ENCODE data around the gene LARP4B.

Gene LARP4B

GRCh38 chr10:931326-932318 lies at the start of gene LARP4B:
Gene LARP4B (minus strand): TSS chr10:931705. CDS start chr10:885721, 45,984 bp downstream.
- peak; percentile 90 to 96 for DNase-seq (ENCODE audit: low read depth in 2 of 2)

GRCh38 chr10:980468-981093 lies 49.1 kb upstream of the LARP4B start:
- no peak for DNase-seq (ENCODE audit: low read depth in 2 of 2)

GRCh38 chr10:978826-979421 lies 47.4 kb upstream of the LARP4B start:
- no peak for DNase-seq (ENCODE audit: low read depth in 2 of 2)

GRCh38 chr10:976316-976715 lies 44.8 kb upstream of the LARP4B start:
- no peak for DNase-seq (ENCODE audit: low read depth in 2 of 2)

DNA sequence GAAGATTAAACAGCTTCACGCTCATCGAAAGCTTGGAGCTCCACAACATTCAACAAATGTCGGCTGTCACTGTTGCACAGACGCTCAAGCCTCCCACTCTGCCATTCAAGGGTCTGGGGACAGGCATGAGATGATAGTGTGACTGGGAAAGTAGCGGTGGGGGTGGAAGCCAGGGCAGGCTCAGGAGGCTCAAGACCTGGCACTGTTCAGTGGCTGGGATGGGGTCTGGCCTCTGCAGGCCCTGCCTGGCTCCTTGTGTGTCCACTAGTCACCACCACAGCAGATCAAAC lies 43.2 kb upstream of the LARP4B start:
- DNase-seq (ENCODE audit: low read depth in 2 of 2): no peak

DNA sequence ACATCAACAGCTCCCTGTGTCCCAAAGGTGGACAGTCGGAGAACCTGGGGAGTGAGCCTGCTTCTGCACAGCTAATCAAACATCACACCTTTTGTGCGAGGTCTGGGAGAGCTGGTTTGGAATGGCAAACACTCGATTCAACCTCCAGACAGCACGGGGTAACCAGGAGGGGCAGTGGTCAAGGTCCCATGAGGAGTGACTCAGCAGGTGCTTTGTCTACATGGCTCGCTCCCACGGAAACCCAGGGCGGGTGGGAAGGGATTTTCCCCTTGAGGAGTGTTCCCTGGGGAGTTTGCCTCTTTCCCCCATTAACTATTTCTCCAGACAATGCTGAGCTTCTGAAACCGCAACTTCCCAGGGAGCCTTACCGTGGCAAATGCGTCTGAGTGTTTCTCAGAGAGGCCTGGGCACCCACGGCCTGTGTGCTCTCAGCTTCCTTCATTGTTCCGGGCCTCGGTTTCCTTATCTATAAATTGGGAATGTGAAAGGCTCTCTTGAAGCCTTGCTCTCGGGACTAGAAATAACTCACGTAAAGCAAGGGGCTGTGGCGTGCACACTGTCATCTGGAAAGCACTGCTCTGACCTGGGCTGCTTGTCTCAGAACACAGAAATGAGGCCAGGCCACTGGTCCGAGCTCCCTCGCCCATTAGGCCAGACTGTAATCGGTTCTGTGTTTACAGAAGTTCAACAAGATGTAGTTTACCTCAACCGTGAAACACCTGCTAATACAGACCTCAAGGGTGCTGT lies 42.7 kb upstream of the LARP4B start:
- no peak for DNase-seq (ENCODE audit: low read depth in 2 of 2)

DNA sequence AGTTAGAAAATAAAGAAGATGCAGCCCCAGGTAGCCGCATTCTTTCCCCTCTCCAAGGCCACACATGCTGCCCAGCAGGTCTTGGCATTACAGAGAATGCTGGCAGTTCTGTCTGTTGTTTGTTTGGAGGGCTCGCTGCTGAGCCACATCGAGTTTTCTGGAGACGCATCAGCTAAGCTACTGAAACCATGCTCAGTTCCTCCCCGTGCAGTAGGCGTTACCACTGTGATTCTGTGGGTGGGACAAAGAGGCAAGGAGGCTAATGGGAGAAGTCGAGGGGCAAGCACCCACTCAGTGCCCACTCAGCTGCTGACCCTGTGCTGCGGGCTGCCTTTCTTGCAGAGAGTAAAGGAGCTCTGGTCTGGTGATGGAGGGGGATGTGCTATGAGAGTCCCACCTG lies 41.3 kb upstream of the LARP4B start:
- no peak for DNase-seq (ENCODE audit: low read depth in 2 of 2)

GRCh38 chr10:971613-972012 lies 40.1 kb upstream of the LARP4B start:
- no peak for DNase-seq (ENCODE audit: low read depth in 2 of 2)

- no peak for DNase-seq (ENCODE audit: low read depth in 2 of 2)
Observed at GRCh38 chr10:971150-971542, 39.6 kb upstream of the LARP4B start.

DNA sequence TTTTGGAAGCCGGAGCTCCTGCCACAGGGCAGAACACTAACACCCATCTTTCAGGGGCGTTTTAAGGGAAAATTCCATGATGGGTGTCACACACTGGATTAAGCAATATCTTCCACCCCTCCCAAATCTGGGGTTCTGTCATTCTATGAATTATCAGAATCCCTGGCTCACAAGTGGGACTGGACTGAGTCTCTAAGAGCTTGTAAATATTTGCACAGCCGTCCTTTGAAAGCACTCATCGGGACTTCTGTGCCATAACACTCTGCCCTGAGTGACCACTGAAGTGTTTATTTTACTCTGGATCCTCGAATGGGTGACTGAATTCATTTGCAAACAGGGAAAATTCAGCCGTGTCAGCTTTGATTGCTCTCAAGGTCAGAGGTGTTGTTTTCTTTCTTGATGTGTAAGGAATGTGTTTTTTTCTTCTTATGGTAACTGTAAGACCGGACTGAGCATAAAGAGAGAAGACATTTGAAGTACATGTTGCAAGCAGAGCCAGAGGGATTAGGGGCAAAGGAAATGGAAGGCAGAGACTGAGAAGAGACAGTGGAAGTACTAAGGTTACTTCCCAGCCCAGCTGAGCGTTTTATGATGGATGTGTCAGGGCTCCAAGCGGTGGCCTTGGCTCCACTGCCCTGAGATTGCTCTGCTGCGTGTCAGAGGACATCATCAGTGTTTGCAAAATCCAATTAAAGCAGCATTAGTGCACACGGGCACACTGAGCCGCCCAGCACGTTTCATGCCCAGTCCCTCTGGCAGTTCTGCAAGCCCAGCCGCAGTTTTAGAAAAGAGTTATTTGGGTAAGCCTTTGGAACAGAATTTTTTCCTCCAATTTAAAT lies 39.0 kb upstream of the LARP4B start:
- DNase-seq (ENCODE audit: low read depth in 2 of 2): no peak

GRCh38 chr10:969473-970150 lies 38.1 kb upstream of the LARP4B start:
- DNase-seq (ENCODE audit: low read depth in 2 of 2): no peak

- DNase-seq (ENCODE audit: low read depth in 2 of 2): no peak
Observed at GRCh38 chr10:968546-969199, 37.2 kb upstream of the LARP4B start.

DNA sequence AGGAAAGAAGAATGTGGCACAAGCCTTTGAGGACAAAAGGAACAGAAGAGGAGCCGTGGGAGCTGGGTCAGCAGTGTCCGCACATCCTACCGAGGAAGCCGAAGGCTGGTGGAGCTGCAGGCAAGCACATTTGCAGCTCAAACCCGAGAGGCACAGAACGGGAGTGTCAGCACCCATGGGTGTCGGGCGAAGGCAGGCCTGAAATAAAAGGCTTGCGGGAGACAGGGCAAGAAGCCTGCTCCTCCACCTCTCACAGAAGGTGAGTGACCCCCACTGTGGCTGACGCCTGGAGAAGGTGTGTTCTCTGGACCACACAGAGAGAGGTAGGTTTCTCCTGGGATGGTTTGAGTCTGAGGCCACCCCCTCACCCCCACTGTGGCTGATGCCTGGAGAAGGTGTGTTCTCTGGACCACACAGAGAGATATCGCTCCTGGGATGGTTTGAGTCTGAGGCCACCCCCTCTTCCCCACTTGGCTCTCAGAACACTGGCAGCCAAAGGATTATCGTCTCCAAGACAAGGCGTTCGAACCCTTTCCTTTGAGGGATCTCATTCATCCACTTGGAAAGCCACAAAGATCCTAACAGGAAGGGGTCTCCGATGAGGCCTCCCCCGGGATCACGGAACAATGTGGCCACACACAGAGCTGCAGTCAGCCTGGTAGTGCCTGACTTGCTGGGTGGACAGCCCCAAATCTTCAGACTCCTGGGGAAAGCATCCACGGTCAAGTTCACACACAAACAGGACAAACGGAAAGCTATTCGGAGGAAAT lies 35.1 kb upstream of the LARP4B start:
- DNase-seq (ENCODE audit: low read depth in 2 of 2): no peak

GRCh38 chr10:964988-965417 lies 33.5 kb upstream of the LARP4B start:
- DNase-seq (ENCODE audit: low read depth in 2 of 2): no peak

DNA sequence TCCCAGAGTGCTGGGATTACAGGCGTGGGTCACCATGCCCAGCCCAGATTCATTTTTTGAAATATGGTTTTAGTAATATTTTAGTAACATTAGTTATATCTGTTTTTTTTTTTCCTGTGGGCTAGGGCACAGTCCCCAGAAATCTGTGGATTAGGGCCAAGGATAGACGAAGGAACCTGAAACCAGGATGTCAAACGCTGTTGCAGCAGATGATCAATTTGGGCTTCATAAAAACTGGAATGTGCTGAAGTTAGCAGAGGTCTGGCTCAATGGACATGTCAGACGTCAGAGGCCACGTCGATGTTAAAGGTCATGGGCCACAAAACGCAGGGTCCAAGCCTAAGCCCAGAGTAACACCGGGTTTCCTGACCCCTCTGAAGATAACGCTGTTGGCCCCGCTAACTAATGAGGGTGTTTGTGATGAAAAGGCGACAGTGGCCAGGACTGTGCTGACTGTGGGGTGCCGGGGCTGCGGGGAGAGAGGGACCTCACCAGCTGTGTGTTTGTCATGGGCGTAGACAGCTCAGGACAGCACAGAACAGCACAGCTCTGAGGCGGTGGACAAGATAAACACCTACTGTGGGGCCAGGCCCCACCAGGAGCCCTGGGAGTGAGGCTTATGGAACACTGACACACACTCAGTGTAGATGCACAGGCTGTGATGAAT lies 32.9 kb upstream of the LARP4B start:
- no peak for DNase-seq (ENCODE audit: low read depth in 2 of 2)

GRCh38 chr10:963655-964054 lies 32.1 kb upstream of the LARP4B start:
- no peak for DNase-seq (ENCODE audit: low read depth in 2 of 2)

- DNase-seq (ENCODE audit: low read depth in 2 of 2): no peak
Observed at GRCh38 chr10:963186-963585, 31.7 kb upstream of the LARP4B start.

DNA sequence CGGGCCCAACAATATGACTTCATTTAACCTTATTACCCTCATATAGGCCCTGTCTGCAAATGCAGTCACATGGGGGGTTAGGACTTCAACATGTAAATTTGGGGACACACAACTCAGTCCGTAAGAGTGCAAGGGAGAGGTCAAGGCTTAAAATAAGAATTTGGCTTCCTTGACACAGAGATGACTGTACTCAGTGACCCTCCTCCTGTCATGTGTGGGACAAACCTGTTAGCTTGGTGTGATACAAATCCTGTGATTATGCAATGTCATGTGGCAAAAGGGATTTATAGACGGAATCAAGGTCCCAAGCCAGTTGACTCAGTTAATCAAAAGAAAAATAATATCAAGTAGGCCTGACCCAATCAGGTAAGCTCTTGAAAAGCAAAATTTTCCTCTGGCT lies 30.8 kb upstream of the LARP4B start:
- no peak for DNase-seq (ENCODE audit: low read depth in 2 of 2)

- no peak for DNase-seq (ENCODE audit: low read depth in 2 of 2)
Observed at GRCh38 chr10:958856-959255, 27.4 kb upstream of the LARP4B start.
